GM19397 (cell line): ENCODE data around the gene TMC2.
"Not testable (repeated sequence)": the region's sequence is repeated elsewhere in the genome, so short reads cannot be mapped to it uniquely, and the experiment has no call there.

Experiments used
- ATAC-seq: cut with Tn5 transposase; IDR thresholded peaks from one replicate; pipeline ENCODE4 v1.9.1; 2021; ENCODE audit warnings: mild to moderate bottlenecking, moderate library complexity; ENCODE audit not compliant: unreplicated experiment

Gene TMC2

GRCh38 chr20:2536560-2536986, at the start of gene TMC2:
TSS of gene TMC2 (plus strand) at chr20:2536573. CDS start at chr20:2536622, 49 bp downstream.
- ATAC-seq, result no peak

- ATAC-seq, result not testable (repeated sequence)
Observed at GRCh38 chr20:2502808-2503384, 33.5 kb upstream of the TMC2 start.

GRCh38 chr20:2504803-2505202, 31.6 kb upstream of the TMC2 start:
- ATAC-seq, result not testable (repeated sequence)

GRCh38 chr20:2506426-2506825, 29.9 kb upstream of the TMC2 start:
- ATAC-seq, result not testable (repeated sequence)

GRCh38 chr20:2507464-2507863, 28.9 kb upstream of the TMC2 start:
- no peak for ATAC-seq

- ATAC-seq, result no peak
Observed at GRCh38 chr20:2507875-2508630, 28.3 kb upstream of the TMC2 start.

- peak; percentile 95 for ATAC-seq
Observed at GRCh38 chr20:2508631-2509467, 27.5 kb upstream of the TMC2 start, which contains the start of gene ZNF343. TSS of gene ZNF343 (minus strand) at chr20:2508915. CDS start at chr20:2493895, 15,020 bp downstream.

GRCh38 chr20:2509468-2509781, 26.9 kb upstream of the TMC2 start:
- ATAC-seq, result no peak

- ATAC-seq, result no peak
Observed at GRCh38 chr20:2509794-2510193, 26.6 kb upstream of the TMC2 start.

- no peak for ATAC-seq
Observed at GRCh38 chr20:2515203-2515602, 21.2 kb upstream of the TMC2 start.

GRCh38 chr20:2516399-2516798, 20.0 kb upstream of the TMC2 start:
- no peak for ATAC-seq

- ATAC-seq, result no peak
Observed at GRCh38 chr20:2518096-2518495, 18.3 kb upstream of the TMC2 start.

- no peak for ATAC-seq
Observed at GRCh38 chr20:2518558-2518957, 17.8 kb upstream of the TMC2 start.

GRCh38 chr20:2519115-2519809, 17.1 kb upstream of the TMC2 start:
- no peak for ATAC-seq

- ATAC-seq, result no peak
Observed at GRCh38 chr20:2520617-2521016, 15.8 kb upstream of the TMC2 start.

- ATAC-seq, result no peak
Observed at GRCh38 chr20:2521369-2522305, 14.7 kb upstream of the TMC2 start.

- not testable (repeated sequence) for ATAC-seq
Observed at GRCh38 chr20:2522826-2523429, 13.4 kb upstream of the TMC2 start.

- ATAC-seq, result peak; percentile 71
Observed at GRCh38 chr20:2523919-2524708, 12.3 kb upstream of the TMC2 start.
